Adrenal gland (tissue), 5 donors: ENCODE data around the gene SPTBN1.
"Not testable (repeated sequence)": the region's sequence is repeated elsewhere in the genome, so short reads cannot be mapped to it uniquely, and the experiment has no call there.

Source experiments
- CTCF ChIP-seq, 6 experiments: fragments of 450-650 bp in 4 of 6; fragments of 200-600 bp in 2 of 6; sonication (generic) in 1 of 6; IDR thresholded peaks; 1 replicate in 5 of 6; 2 replicates in 1 of 6; pipeline versions ENCODE4 v1.5.1 to v1.8.0; 2016 to 2021; ENCODE audit warnings: antibody characterized with exemption in 6 of 6, mild to moderate bottlenecking in 2 of 6, moderate library complexity in 1 of 6
- POLR2A ChIP-seq, 2 donors: fragments of 450-650 bp; IDR thresholded peaks; one replicate each; pipeline ENCODE4 v1.6.1; 2017; ENCODE audit warnings: antibody characterized with exemption in 2 of 2, mild to moderate bottlenecking in 2 of 2, moderate library complexity in 1 of 2
- donor health status: DM: no; HTN: no; CAD: no.

- not testable (repeated sequence) for TF ChIP-seq CTCF, POLR2A (IDR thresholded peaks at IDR 0.05)
Measured at GRCh38 chr2:54698926-54699325, 242.8 kb downstream of the SPTBN1 start.
